Measurements from ENCODE around the gene PKDCC. TPM values are rescaled to one million over a fixed set of nuclear protein-coding genes. Genes with fewer than 3 reads are reported as not detected.

Gene PKDCC
- total and polyA plus RNA-seq, 9 donors = 58.5 to 576 (median 257) TPM

- Histone ChIP-seq H3K27me3 (no peaks in the 10 kb centered on the region), H3K4me1 (ENCODE audit: insufficient read depth) (peaks cover 4% of the 10 kb centered on the region), H3K9me3 (no peaks in the 10 kb centered on the region), H3K36me3 (no peaks in the 10 kb centered on the region), H3K4me3 (no peak overlapping the region), H3K27ac (no peak overlapping the region)
- no peak for TF ChIP-seq POLR2A (IDR thresholded peaks at IDR 0.05)
- no peak for TF ChIP-seq CTCF (IDR thresholded peaks at IDR 0.05)
- no peak for TF ChIP-seq EP300 (IDR thresholded peaks at IDR 0.05)
- DNase-seq = no peak
- intact Hi-C loops (cut with DNase I) = no loop called here
- 75 to 86% (median 85%) methylated on average over 9 of the region's 9 CpGs for WGBS, 3 donors
These were observed 48.1 kb upstream of the PKDCC start for GRCh38 chr2:41999592-42000281.

- no peak overlapping the region for H3K4me3 ChIP-seq
- no peak overlapping the region for H3K27ac ChIP-seq
- 79 to 84% (median 82%) methylated on average over 21 of the region's 21 CpGs for WGBS, 3 donors
- H3K9me3 ChIP-seq = no peaks in the 10 kb centered on the region
- no peaks in the 10 kb centered on the region for H3K36me3 ChIP-seq
- intact Hi-C loops (cut with DNase I) = no loop called here
- no peak for DNase-seq
- no peak for TF ChIP-seq POLR2A (IDR thresholded peaks at IDR 0.05)
- no peak for TF ChIP-seq CTCF (IDR thresholded peaks at IDR 0.05)
- TF ChIP-seq EP300 (IDR thresholded peaks at IDR 0.05) = no peak
- H3K27me3 ChIP-seq = no peaks in the 10 kb centered on the region
- peaks cover 4% of the 10 kb centered on the region for H3K4me1 ChIP-seq (ENCODE audit: insufficient read depth)
These were observed 46.1 kb upstream of the PKDCC start for GRCh38 chr2:42001711-42002201.

GRCh38 chr2:42007551-42007950 lies 40.3 kb upstream of the PKDCC start:
- WGBS, 3 donors = 93% methylated on average over 7 of the region's 7 CpGs
- intact Hi-C loops (cut with DNase I) = no loop called here
- no peak overlapping the region for H3K4me3 ChIP-seq
- H3K27me3 ChIP-seq = no peaks in the 10 kb centered on the region
- no peaks in the 10 kb centered on the region for H3K36me3 ChIP-seq
- no peak overlapping the region for H3K27ac ChIP-seq
- H3K4me1 ChIP-seq (ENCODE audit: insufficient read depth) = peaks cover 2% of the 10 kb centered on the region
- DNase-seq = no peak
- H3K9me3 ChIP-seq = no peaks in the 10 kb centered on the region
- TF ChIP-seq EP300 (IDR thresholded peaks at IDR 0.05) (no peak), CTCF (IDR thresholded peaks at IDR 0.05) (no peak), POLR2A (IDR thresholded peaks at IDR 0.05) (no peak)

GRCh38 chr2:42008241-42008921 lies 39.4 kb upstream of the PKDCC start:
- Histone ChIP-seq H3K27ac (no peak overlapping the region), H3K4me1 (ENCODE audit: insufficient read depth) (peaks cover 2% of the 10 kb centered on the region), H3K9me3 (no peaks in the 10 kb centered on the region), H3K36me3 (no peaks in the 10 kb centered on the region), H3K4me3 (no peak overlapping the region), H3K27me3 (no peaks in the 10 kb centered on the region)
- DNase-seq = no peak
- TF ChIP-seq POLR2A (IDR thresholded peaks at IDR 0.05) (no peak), CTCF (IDR thresholded peaks at IDR 0.05) (no peak), EP300 (IDR thresholded peaks at IDR 0.05) (no peak)
- intact Hi-C loops (cut with DNase I) = no loop called here
- 81 to 87% (median 87%) methylated on average over 10 of the region's 10 CpGs for WGBS, 3 donors

All from ovary (tissue), 9 donors.